Testis (tissue), 2 donors: ENCODE results near the gene ARID5B.

Experiments
- CTCF ChIP-seq, 3 experiments: fragments of 450-650 bp in 2 of 3; fragments of 200-600 bp in 1 of 3; sonication (generic) in 1 of 3; IDR thresholded peaks; one replicate each; pipeline ENCODE4 v1.5.1; 2016 to 2019; ENCODE audit warnings: antibody characterized with exemption in 3 of 3, mild to moderate bottlenecking in 2 of 3, moderate library complexity in 1 of 3
- POLR2A ChIP-seq: fragments of 450-650 bp; IDR thresholded peaks from one replicate; pipeline ENCODE4 v1.6.1; 2017; ENCODE audit warnings: antibody characterized with exemption, mild to moderate bottlenecking, moderate library complexity

- TF ChIP-seq CTCF (IDR thresholded peaks at IDR 0.05) = no peak
- no peak for TF ChIP-seq POLR2A
Measured at GRCh38 chr10:61973169-61973568, 71.7 kb downstream of the ARID5B start.
